DOHH2 (cell line): Measurements from ENCODE around the gene ARHGAP24.

Experiments
- CTCF ChIP-seq: fragments of 200-600 bp; sonication (generic); IDR thresholded peaks from one replicate; pipeline ENCODE4 v1.5.1; 2014; ENCODE audit warnings: antibody characterized with exemption, mild to moderate bottlenecking, low read depth, low read length; ENCODE audit not compliant: poor library complexity, severe bottlenecking
- EZH2phosphoT487 ChIP-seq: fragments of 200-600 bp; sonication (generic); IDR thresholded peaks from 2 replicates; pipeline ENCODE4 v1.6.1; 2017; ENCODE audit warnings: borderline replicate concordance, mild to moderate bottlenecking, antibody characterized with exemption, low read length, moderate library complexity, mixed read lengths

- TF ChIP-seq CTCF (no peak), EZH2phosphoT487 (no peak)
Measured at GRCh38 chr4:85722807-85723206, 247.9 kb downstream of the ARHGAP24 start.
